NOMO-1 treated with dmso at 0.1 percent for 144 hours (cell line): ENCODE measurements around the gene ZBTB7C.

Source experiments
- DNase-seq: peaks from one replicate; lab custom pipeline; 2025; ENCODE audit not compliant: unreplicated experiment; lab: John Stamatoyannopoulos, UW

ZBTB7C gene

DNA sequence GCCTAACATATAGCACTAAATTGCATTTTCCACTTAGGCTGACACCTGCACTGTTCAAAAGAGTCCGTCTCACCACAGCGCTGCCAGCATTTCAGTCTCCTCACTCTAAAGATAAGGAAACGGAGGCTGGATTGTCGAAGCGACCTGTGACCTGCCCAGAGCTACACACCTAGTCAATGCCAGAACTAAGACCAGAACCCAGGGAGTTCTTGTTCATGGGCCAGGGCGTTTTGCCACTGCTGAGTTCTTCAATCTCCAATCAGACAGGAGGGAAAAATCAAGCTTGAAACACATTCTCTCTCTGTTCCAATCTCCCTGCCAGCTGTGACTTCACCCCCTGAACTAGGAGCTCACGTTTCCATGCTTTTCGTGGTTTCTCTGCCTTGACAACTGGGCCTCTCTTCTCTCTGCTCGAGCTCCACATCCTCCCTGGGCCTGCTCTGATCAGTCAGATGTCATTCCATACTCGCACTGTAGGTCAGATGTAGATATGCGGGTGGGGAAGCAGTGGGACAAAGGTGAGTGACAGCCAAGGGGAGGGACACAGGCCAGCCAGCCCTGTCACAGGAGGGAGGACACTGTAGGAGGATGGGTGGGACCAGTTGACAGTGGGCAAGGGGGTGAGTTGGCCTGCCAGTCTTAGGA is 257.6 kb downstream of the ZBTB7C start:
- no peak for DNase-seq

DNA sequence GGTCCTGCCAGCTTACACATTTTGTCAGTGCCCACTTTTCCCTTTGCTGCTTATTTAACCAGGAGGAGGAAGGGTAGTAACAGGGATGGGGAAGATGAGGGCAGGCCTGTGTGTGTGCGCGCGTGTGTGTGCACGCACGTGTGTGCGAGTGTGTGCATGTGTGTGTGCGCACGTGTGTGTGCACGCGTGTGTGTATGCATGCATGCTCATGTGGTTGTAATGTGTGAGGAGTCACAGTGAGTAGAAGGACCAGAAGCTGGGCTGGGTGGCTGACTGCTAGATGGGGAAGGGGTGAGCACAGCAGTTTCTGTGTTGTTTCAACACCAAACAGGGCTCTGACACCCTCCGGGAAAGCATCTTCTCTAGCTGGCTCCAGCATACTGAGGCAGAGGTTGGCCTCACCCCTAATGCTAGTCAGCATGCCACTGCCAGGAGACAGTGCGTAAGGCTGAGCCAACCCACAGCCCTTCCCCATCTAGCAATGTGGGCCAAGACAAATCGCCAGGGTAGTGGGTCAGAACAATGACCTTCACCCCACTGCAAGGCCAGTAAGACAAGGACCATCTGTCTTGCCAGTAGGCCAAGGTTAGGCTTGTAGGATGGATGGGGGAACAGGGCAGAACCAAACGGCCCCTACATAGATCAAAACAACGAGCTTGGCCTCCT is 260.0 kb downstream of the ZBTB7C start:
- DNase-seq: no peak

GRCh38 chr18:48142994-48143393 is 266.2 kb downstream of the ZBTB7C start:
- DNase-seq: no peak

- DNase-seq: no peak
Observed at GRCh38 chr18:48142353-48142752, 266.8 kb downstream of the ZBTB7C start.

DNA sequence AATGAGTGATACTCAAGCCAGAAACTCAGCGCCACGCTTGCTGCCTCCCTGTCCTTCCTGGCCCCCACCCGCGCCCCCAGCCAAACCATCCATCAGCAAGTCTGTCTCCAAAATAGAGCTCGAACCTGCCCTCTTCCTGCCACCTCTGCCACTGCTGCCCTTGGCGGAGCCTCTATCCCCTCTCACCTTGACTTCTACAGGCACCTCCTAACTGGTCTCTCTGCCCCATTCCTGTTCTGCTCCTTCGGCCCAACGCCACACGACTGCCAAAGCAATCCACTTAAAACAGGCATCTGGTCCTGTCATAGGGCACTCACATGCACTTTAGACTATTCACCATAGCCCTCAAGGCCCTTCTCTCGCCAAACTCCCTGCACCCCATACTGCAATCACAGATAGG is 268.5 kb downstream of the ZBTB7C start:
- no peak for DNase-seq

DNA sequence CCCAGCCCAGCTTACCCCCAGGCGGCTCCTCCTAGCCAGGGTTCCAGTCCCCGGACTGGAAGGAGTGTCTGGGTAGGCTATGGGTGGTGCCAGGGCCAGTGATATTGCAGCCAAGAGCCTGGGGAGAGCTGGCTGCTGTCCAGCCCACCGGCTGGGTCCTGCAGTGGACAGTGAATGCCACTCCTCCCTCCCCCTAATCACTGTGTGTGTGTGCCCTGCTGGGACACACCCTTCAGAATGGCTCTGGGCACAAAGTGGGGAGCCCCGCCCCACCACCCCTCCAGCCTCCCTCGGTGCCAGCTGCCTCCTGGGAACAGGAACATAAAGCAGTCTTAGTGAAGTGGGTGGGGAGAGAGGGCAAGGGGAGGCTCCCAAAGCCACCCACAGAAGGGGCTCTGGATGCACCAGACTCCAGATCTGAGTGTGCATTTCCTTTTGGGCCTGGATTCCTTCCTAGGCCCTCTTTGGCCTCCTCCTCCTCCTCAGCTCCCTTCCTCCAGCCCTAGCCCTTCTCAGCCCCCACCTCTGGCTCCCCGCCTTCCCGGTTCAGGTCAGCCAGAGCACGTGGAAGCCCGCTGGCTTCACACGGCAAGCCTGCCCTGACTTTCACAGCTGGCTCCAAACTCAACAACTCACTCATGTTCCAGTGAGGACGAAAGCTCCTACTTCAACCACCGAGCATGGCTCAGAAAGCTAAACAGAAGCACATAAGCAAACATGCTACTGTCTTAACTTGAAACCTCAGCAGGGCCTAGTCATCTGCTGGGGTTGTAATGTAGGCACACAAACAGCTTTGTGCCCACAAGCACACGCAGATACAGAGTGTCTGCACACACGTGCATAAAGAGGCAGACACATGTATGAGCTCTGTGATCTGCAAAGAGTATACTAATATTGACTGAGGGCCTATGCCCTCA is 269.5 kb downstream of the ZBTB7C start:
- DNase-seq: no peak

DNA sequence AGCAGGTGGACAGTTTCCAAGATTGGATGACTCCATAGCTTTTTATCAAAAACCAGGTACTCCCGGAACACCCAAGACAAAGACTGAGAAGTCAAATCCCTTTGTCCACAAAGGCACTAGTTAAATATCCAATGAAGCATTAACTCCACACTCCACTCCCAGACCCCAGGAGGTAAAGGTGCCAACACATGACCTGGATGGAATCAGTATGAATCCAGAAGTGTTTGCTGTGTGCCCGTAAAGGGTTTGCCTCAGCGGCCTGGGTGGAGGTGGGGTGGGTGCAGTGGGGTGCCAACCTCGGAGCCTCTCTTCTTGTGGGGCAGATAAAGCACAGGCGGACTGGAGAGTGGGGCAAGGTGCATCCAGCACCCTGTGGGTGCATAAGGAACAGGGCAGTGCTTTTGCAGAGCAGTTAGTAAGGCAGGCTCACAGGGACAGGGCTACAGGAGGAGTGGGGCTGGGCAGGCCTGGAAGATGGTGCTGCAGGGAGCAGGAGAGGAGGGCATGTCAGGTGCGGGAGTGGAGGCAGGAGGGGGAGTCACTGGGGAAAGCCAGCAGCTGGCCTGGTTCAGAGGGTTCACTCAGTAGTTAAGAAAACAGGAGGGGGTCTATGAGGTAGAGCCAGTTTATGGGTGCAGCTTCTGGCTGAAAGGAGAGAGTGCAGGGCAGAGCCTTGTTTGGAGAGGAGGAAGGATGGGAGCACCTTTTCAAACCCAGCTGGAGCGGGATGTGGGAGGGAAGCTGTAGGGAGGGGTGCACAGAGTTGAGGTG is 270.3 kb downstream of the ZBTB7C start:
- DNase-seq: no peak

- no peak for DNase-seq
Observed at GRCh38 chr18:48138210-48138609, 271.0 kb downstream of the ZBTB7C start.

- no peak for DNase-seq
Observed at GRCh38 chr18:48137374-48138081, 271.7 kb downstream of the ZBTB7C start.

DNA sequence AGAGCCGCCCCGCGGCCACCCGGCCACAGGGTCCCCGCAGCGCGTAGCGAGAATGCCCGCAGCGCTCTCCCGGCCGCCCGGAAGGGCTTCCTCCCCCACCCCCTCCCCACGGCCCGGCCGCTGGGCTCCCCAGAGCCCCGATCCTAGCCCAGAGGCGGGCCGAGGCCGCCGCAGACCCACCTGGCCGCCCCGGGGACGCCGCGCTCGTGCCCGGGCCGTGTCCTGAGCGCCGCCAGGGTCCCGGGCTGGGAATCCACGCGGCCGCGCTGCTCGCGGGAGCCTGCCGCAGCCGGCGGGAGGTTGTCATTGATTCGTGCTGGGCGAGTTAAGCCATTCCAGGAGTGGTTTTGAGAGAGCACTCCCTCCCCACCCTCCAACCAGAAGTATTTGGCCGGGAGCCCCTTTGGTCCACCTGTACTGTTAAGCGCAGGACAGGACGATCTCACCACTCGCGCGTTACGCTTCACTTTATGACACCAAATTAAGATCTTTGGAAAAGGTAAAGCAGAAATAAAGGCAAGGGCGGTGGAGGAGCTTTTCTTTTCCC is 272.3 kb downstream of the ZBTB7C start:
- DNase-seq: no peak

GRCh38 chr18:48136051-48136826 is 272.9 kb downstream of the ZBTB7C start:
- DNase-seq: no peak

- no peak for DNase-seq
Observed at GRCh38 chr18:48135436-48135966, 273.7 kb downstream of the ZBTB7C start.

- DNase-seq: no peak
Observed at GRCh38 chr18:48134609-48135008, 274.6 kb downstream of the ZBTB7C start.

DNA sequence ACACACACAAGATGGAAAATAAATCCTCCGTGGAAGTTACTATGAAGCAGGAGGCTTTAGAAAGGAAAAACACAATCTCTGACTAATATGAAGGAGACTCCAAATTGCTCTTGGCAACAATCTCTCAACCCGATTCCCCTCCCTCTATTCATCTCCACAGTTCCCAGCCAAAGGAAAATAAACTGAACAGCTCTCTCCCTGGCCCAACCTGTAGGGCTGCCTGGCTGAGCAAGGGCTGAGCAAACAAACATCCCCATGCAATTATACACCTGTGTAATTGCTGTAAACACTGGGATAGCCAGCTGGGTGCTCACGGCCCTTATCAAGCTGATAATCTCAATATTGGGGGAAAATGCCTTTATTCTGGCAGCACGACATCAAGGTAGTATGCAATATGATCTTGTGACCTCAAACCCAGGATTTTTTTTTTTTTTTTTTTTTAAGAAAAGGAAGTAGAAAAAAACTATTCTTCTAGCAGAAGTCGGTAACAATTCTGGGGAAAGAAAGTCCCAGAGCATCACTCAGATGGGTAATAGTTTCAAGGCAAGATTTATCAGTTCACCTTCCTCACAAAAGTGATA is 275.4 kb downstream of the ZBTB7C start:
- no peak for DNase-seq

GRCh38 chr18:48132797-48133655 is 276.2 kb downstream of the ZBTB7C start:
- no peak for DNase-seq

DNA sequence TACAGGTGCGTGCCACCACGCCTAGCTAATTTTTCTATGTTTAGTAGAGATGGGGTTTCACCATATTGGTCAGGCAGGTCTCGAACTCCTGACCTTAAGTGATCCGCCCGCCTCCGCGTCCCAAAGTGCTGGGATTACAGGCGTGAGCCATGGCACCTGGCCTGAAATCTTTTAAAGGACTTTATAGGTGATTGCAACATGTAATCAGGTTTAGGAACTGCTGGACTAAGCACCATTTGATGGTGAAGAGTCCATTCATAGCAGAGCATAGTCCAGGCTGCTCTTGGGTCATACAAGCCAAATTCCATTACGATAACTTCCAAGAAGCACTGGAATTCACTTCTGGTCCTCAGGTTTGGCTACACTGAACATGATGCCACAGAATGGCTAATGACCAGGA is 278.1 kb downstream of the ZBTB7C start:
- no peak for DNase-seq

GRCh38 chr18:48129621-48130082 is 279.5 kb downstream of the ZBTB7C start:
- DNase-seq: no peak

DNA sequence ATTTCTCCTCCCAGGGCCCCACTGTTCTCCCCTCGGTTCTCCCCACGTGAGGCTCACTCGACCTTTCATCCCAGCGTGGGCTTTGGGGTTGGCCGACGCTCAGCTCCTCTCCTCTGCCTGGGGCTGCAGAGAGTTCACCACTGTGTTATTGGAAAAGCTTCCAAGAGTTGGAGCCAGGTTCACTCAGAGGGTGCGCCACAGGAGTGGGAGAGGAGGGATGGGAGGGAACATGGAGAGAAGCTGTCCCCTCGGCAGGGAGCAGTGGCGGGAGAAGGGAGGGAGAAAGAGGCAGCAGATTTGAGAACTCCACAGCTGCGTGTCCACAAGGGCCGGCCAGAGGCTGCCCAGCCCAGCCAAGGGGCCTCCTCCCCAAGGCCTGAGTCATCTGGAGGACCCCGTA is 281.6 kb downstream of the ZBTB7C start:
- no peak for DNase-seq
